SU-DHL-6 (cell line): ENCODE results near the gene FAM98B.

Experiments used
- H2AFZ ChIP-seq: fragments of 200-600 bp; sonication (generic); 2 replicates; pipeline ENCODE4 v1.6.1; 2014; ENCODE audit warnings: low read depth, mild to moderate bottlenecking, moderate library complexity, mixed read lengths, antibody characterized with exemption, low read length; ENCODE audit not compliant: severe bottlenecking
- H3F3A ChIP-seq: fragments of 200-600 bp; shearing (Covaris generic); 2 replicates; pipeline ENCODE4 v1.6.0; 2016; ENCODE audit warnings: antibody characterized with exemption, mild to moderate bottlenecking; ENCODE audit not compliant: insufficient read depth
- H3K27ac ChIP-seq: fragments of 200-600 bp; sonication (generic); 2 replicates; pipeline ENCODE4 v1.5.1; 2016; ENCODE audit warnings: low read depth, mild to moderate bottlenecking, low read length, moderate library complexity, mixed read lengths
- H3K27me3 ChIP-seq: fragments of 200-600 bp; sonication (generic), shearing (Covaris generic); 2 replicates; pipeline ENCODE4 v1.6.0; 2014; ENCODE audit warnings: mild to moderate bottlenecking, low read length
- H3K36me3 ChIP-seq: fragments of 200-600 bp; sonication (generic); 2 replicates; pipeline ENCODE4 v1.6.1; 2014; ENCODE audit warnings: mild to moderate bottlenecking, low read length, mixed read lengths
- H3K4me2 ChIP-seq: fragments of 300-600, 200-600 bp; shearing (Covaris generic), sonication (generic); 2 replicates; pipeline ENCODE4 v1.6.0; 2014; ENCODE audit warnings: low read length, low read depth, mild to moderate bottlenecking; ENCODE audit not compliant: poor library complexity, severe bottlenecking
- H3K4me3 ChIP-seq: fragments of 200-600 bp; sonication (generic); 2 replicates; pipeline ENCODE4 v1.5.1; 2014; ENCODE audit warnings: antibody characterized with exemption, low read length, mild to moderate bottlenecking, mixed read lengths; ENCODE audit not compliant: insufficient read depth, poor library complexity, severe bottlenecking
- H3K79me2 ChIP-seq: fragments of 200-600 bp; sonication (generic); 2 replicates; pipeline ENCODE4 v1.6.1; 2014; ENCODE audit warnings: mild to moderate bottlenecking, low read length, moderate library complexity; ENCODE audit not compliant: insufficient read depth
- H3K9ac ChIP-seq: fragments of 200-600 bp; sonication (generic); 2 replicates; pipeline ENCODE4 v1.7.0; 2014; ENCODE audit warnings: mild to moderate bottlenecking, low read length
- H3K9me2 ChIP-seq: fragments of 200-600 bp; sonication (generic); replicated peaks from 2 replicates; pipeline ENCODE4 v1.6.1; 2014; ENCODE audit warnings: low read length; ENCODE audit not compliant: insufficient read depth
- H3K9me3 ChIP-seq: fragments of 200-600 bp; sonication (generic); 2 replicates; pipeline ENCODE4 v1.6.1; 2014; ENCODE audit warnings: low read length, mixed read lengths; ENCODE audit not compliant: insufficient read depth
- H4K20me1 ChIP-seq: fragments of 200-600 bp; sonication (generic); 2 replicates; pipeline ENCODE4 v1.6.1; 2014; ENCODE audit warnings: low read depth, mild to moderate bottlenecking, antibody characterized with exemption, low read length, moderate library complexity, mixed read lengths
- EZH2phosphoT487 ChIP-seq: fragments of 200-600 bp; sonication (generic), shearing (Covaris generic); conservative IDR thresholded peaks from 2 replicates; pipeline ENCODE4 v1.6.1; 2018; ENCODE audit warnings: mild to moderate bottlenecking, antibody characterized with exemption, low read length, moderate library complexity, mixed read lengths
- TF ChIP-seq, protein P1 (sequence below): fragments of 200-600 bp; sonication (generic); IDR thresholded peaks from one replicate; pipeline ENCODE4 v1.5.1; 2017; ENCODE audit warnings: antibody characterized with exemption, mild to moderate bottlenecking, low read length, moderate library complexity; ENCODE audit not compliant: insufficient read depth, poor library complexity, severe bottlenecking

Gene FAM98B

DNA sequence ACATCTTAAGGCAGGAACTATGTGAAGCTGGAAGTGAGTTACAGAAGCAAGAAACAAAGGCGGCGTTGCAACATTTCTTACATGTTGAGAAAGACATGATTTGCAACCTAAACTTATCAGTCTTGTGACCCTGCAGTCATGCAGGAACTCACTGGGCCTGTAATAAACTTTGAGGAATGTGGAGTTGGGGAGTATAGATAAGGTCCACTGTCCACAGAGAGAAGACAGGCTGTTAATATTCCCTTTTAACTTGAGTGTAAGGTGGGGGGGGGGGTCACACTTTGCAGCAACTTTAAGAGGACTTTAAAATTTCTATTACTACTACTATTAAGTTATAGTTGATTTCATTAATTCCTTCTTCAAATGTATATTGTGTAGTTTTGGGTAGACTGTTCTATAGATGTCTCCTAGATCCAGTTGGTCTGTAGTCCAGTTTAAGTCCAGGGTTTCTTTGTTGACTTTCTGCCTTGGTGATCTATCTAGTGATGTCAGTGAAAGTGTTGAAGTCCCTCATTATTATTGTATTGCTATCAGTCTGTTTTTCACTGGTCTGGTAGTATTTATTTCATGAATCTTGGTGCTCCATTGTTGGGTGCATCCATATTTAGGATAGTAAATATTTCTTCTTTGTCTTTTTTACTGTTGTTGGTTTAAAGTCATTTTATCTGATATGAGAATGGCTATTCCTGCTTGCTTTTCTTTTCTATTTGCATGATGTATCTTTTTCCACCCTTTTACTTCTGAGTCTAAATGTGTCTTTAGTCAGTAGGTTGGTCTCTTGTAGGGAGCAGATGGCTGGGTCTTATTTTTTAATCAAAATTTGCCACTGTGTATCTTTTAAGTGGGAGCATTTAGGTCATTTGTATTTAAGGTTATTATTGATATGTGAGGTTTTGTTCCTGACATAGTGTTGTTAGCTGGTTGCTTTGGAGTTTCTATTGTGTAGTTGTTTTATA, 15.6 kb upstream of the FAM98B start:
- H3K27ac ChIP-seq = no peak overlapping the region
- no peaks in the 10 kb centered on the region for H3K27me3 ChIP-seq
- no peak overlapping the region for H3K4me2 ChIP-seq
- no peaks in the 10 kb centered on the region for H4K20me1 ChIP-seq
- no peak overlapping the region for H2AFZ ChIP-seq
- no peak for TF ChIP-seq EZH2phosphoT487
- TF ChIP-seq, protein P1, sequence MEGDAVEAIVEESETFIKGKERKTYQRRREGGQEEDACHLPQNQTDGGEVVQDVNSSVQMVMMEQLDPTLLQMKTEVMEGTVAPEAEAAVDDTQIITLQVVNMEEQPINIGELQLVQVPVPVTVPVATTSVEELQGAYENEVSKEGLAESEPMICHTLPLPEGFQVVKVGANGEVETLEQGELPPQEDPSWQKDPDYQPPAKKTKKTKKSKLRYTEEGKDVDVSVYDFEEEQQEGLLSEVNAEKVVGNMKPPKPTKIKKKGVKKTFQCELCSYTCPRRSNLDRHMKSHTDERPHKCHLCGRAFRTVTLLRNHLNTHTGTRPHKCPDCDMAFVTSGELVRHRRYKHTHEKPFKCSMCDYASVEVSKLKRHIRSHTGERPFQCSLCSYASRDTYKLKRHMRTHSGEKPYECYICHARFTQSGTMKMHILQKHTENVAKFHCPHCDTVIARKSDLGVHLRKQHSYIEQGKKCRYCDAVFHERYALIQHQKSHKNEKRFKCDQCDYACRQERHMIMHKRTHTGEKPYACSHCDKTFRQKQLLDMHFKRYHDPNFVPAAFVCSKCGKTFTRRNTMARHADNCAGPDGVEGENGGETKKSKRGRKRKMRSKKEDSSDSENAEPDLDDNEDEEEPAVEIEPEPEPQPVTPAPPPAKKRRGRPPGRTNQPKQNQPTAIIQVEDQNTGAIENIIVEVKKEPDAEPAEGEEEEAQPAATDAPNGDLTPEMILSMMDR = no peak
- no peaks in the 10 kb centered on the region for H3F3A ChIP-seq
- H3K79me2 ChIP-seq = no peaks in the 10 kb centered on the region
- no peak overlapping the region for H3K4me3 ChIP-seq
- H3K9me3 ChIP-seq = no peaks in the 10 kb centered on the region
- no peaks in the 10 kb centered on the region for H3K36me3 ChIP-seq
- no peak overlapping the region for H3K9ac ChIP-seq
- no peaks in the 10 kb centered on the region for H3K9me2 ChIP-seq

DNA sequence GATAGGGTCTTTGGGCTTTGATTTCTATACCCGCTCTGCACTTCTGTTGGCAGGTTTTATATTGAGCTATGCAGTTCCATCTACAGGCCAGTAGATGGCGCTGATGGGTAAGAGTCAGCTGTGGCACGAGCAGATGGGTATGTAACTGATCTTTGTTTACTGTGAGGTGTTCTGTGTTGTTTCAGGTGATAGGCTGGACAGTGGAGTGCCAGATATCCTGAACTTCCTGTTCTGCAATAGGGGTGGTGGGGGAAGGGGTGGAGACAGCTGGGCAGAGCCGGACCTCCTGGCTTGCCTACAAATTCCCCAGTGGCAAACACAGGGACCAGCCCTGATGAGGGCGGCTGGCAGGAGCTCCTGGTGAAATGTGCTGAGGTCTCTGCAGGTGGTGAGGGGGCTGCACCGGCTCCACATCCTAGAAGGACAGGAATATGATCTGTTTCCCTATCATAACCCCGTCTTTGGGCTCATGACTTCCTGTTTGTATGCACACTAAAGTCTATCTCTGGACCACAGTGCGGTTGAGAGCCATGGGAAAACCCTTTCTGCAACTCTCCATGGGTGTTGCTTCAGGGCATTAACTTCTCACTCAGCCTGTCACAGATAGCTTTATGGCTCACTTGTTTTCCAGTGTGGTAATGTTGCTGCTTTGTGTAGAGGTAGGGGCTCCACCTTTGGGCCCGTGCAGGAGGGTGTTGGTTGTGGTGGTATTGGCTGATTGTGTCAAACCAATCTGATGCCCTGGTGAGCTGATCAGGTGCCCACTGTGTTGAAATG, 13.4 kb upstream of the FAM98B start:
- no peak overlapping the region for H3K9ac ChIP-seq
- no peak overlapping the region for H3K4me2 ChIP-seq
- no peaks in the 10 kb centered on the region for H3K36me3 ChIP-seq
- no peak overlapping the region for H3K4me3 ChIP-seq
- TF ChIP-seq EZH2phosphoT487 = no peak
- TF ChIP-seq, protein P1 = peak; percentile 97
- no peak overlapping the region for H2AFZ ChIP-seq
- H3F3A ChIP-seq = no peaks in the 10 kb centered on the region
- no peaks in the 10 kb centered on the region for H4K20me1 ChIP-seq
- H3K79me2 ChIP-seq = no peaks in the 10 kb centered on the region
- H3K27ac ChIP-seq = no peak overlapping the region
- no peaks in the 10 kb centered on the region for H3K9me3 ChIP-seq
- no peaks in the 10 kb centered on the region for H3K9me2 ChIP-seq
- no peaks in the 10 kb centered on the region for H3K27me3 ChIP-seq

DNA sequence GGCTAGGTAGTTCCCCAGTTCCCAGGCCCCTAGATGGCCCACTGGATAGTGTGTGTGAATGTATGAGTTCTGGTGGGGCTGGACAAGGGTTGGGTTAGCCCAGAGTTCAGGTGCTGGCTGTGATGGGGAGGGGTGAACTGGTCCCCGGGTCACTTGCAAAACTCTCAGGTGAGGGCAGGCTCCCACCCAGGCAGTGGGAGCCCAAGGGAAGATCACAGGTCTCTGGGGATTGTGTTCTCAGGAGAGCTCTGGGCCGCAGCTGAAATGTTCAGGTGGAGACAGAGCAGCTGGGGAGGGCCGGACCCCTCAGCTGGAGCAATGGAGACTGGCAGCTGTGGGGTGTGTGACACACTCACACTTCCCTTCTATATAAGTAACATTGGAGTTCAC, 12.8 kb upstream of the FAM98B start:
- Histone ChIP-seq H3K27ac (no peak overlapping the region), H3F3A (no peaks in the 10 kb centered on the region), H3K9ac (no peak overlapping the region), H3K36me3 (no peaks in the 10 kb centered on the region), H3K4me3 (no peak overlapping the region), H3K9me3 (no peaks in the 10 kb centered on the region), H3K27me3 (no peaks in the 10 kb centered on the region), H4K20me1 (no peaks in the 10 kb centered on the region), H3K4me2 (no peak overlapping the region), H3K79me2 (no peaks in the 10 kb centered on the region), H3K9me2 (no peaks in the 10 kb centered on the region), H2AFZ (no peak overlapping the region)
- TF ChIP-seq, protein P1 = no peak
- TF ChIP-seq EZH2phosphoT487 = no peak
